IPS-15b (cell line): ENCODE results near the gene PRLH.

Experiments
- H3K27me3 ChIP-seq: one replicate; pipeline ENCODE4 v1.6.1; 2013; ENCODE audit warnings: low read length; ENCODE audit not compliant: control insufficient read depth, insufficient read depth
- H3K36me3 ChIP-seq: one replicate; pipeline ENCODE4 v1.6.1; 2013; ENCODE audit warnings: low read length; ENCODE audit not compliant: control insufficient read depth, insufficient read depth
- H3K4me1 ChIP-seq: one replicate; pipeline ENCODE4 v1.6.1; 2013; ENCODE audit warnings: mild to moderate bottlenecking, low read length; ENCODE audit not compliant: control insufficient read depth, insufficient read depth
- H3K4me3 ChIP-seq: one replicate; pipeline ENCODE4 v1.5.1; 2013; ENCODE audit warnings: low read depth, low read length
- H3K9ac ChIP-seq: one replicate; pipeline ENCODE4 v1.6.1; 2013; ENCODE audit warnings: low read depth, mild to moderate bottlenecking, low read length
- H3K9me3 ChIP-seq: one replicate; pipeline ENCODE4 v1.6.1; 2013; ENCODE audit warnings: mild to moderate bottlenecking, low read length; ENCODE audit not compliant: control insufficient read depth, insufficient read depth

The PRLH gene

GRCh38 chr2:237569896-237570295 is 3.5 kb downstream of the PRLH start:
- H3K9ac ChIP-seq, result no peak overlapping the region
- no peaks in the 10 kb centered on the region for H3K9me3 ChIP-seq
- H3K36me3 ChIP-seq, result no peaks in the 10 kb centered on the region
- no peaks in the 10 kb centered on the region for H3K27me3 ChIP-seq
- H3K4me3 ChIP-seq, result no peak overlapping the region
- peaks cover 8% of the 10 kb centered on the region for H3K4me1 ChIP-seq

GRCh38 chr2:237570776-237571335 is 4.5 kb downstream of the PRLH start:
- Histone ChIP-seq H3K4me1 (peaks cover 8% of the 10 kb centered on the region), H3K9me3 (no peaks in the 10 kb centered on the region), H3K36me3 (no peaks in the 10 kb centered on the region), H3K4me3 (no peak overlapping the region), H3K27me3 (no peaks in the 10 kb centered on the region), H3K9ac (no peak overlapping the region)

DNA sequence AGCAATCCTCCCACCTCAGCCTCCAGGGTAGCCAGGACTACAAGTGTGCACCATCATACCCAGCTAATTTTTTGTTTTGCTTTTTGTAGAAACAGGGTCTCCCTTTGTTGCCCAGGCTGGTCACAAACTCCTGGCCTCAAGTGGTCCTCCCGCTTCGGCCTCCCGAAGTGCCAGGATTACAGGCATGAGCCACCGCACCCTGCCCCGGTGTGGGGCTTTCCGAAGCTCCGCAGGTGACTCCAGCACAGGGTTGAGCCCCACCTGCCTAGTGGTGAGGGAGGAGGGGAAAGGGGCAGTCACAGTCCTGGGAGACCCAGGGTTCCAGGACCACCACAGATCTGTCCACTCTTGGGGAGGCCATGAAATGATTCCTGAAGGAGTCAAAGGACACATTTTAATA is 5.2 kb downstream of the PRLH start:
- Histone ChIP-seq H3K9me3 (no peaks in the 10 kb centered on the region), H3K9ac (no peak overlapping the region), H3K27me3 (no peaks in the 10 kb centered on the region), H3K4me3 (no peak overlapping the region), H3K4me1 (peaks cover 8% of the 10 kb centered on the region), H3K36me3 (no peaks in the 10 kb centered on the region)

GRCh38 chr2:237572021-237572741 is 5.8 kb downstream of the PRLH start:
- H3K36me3 ChIP-seq, result no peaks in the 10 kb centered on the region
- H3K9ac ChIP-seq, result peak overlapping the region; percentile 47
- H3K4me3 ChIP-seq, result no peak overlapping the region
- H3K4me1 ChIP-seq, result peaks cover 8% of the 10 kb centered on the region
- H3K9me3 ChIP-seq, result no peaks in the 10 kb centered on the region
- no peaks in the 10 kb centered on the region for H3K27me3 ChIP-seq

- Histone ChIP-seq H3K9me3 (no peaks in the 10 kb centered on the region), H3K27me3 (no peaks in the 10 kb centered on the region), H3K9ac (no peak overlapping the region), H3K36me3 (no peaks in the 10 kb centered on the region), H3K4me3 (no peak overlapping the region), H3K4me1 (peaks cover 8% of the 10 kb centered on the region)
Observed at GRCh38 chr2:237572742-237573101, 6.3 kb downstream of the PRLH start.

- peaks cover 8% of the 10 kb centered on the region for H3K4me1 ChIP-seq
- H3K36me3 ChIP-seq, result no peaks in the 10 kb centered on the region
- H3K27me3 ChIP-seq, result no peaks in the 10 kb centered on the region
- H3K9ac ChIP-seq, result no peak overlapping the region
- H3K4me3 ChIP-seq, result no peak overlapping the region
- H3K9me3 ChIP-seq, result no peaks in the 10 kb centered on the region
Observed at GRCh38 chr2:237573721-237574415, 7.5 kb downstream of the PRLH start.

- H3K9me3 ChIP-seq, result no peaks in the 10 kb centered on the region
- no peaks in the 10 kb centered on the region for H3K27me3 ChIP-seq
- H3K36me3 ChIP-seq, result no peaks in the 10 kb centered on the region
- H3K9ac ChIP-seq, result no peak overlapping the region
- H3K4me1 ChIP-seq, result peaks cover 8% of the 10 kb centered on the region
- no peak overlapping the region for H3K4me3 ChIP-seq
Observed at GRCh38 chr2:237574467-237574866, 8.1 kb downstream of the PRLH start.

- Histone ChIP-seq H3K9ac (no peak overlapping the region), H3K4me3 (no peak overlapping the region), H3K27me3 (no peaks in the 10 kb centered on the region), H3K9me3 (no peaks in the 10 kb centered on the region), H3K36me3 (no peaks in the 10 kb centered on the region), H3K4me1 (peaks cover 8% of the 10 kb centered on the region)
Observed at GRCh38 chr2:237574894-237575868, 8.8 kb downstream of the PRLH start.

GRCh38 chr2:237575869-237576862 is 9.8 kb downstream of the PRLH start:
- Histone ChIP-seq H3K4me3 (no peak overlapping the region), H3K9ac (no peak overlapping the region), H3K4me1 (peaks cover 8% of the 10 kb centered on the region), H3K9me3 (no peaks in the 10 kb centered on the region), H3K36me3 (no peaks in the 10 kb centered on the region), H3K27me3 (no peaks in the 10 kb centered on the region)

DNA sequence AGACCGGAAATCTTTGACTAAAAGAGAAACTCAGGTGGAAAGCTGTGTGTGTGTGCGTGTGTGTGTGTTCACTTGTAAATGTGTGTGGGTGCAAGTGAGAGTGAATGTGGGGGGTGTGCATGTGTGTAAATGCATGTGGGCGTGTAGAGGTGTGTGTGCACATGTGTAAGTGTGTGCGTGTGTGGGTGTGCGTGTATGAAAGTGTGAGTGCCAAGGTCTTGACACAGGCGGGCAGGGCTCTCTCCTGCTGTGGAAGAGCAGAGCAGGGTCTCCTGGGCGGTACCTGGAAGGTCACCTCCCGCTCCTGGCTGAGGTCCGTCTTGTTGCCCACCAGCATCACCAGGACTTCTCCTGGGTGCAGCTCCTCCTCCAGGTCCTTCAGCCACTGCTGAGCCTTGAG is 10.6 kb downstream of the PRLH start:
- no peaks in the 10 kb centered on the region for H3K36me3 ChIP-seq
- no peak overlapping the region for H3K9ac ChIP-seq
- no peaks in the 10 kb centered on the region for H3K27me3 ChIP-seq
- H3K4me3 ChIP-seq, result no peak overlapping the region
- no peaks in the 10 kb centered on the region for H3K9me3 ChIP-seq
- H3K4me1 ChIP-seq, result peaks cover 6% of the 10 kb centered on the region
